ENCODE results near the gene ZNF536. TPM values are rescaled to one million over a fixed set of nuclear protein-coding genes. Genes with fewer than 3 reads are reported as not detected.
"Not testable (repeated sequence)": the region's sequence is repeated elsewhere in the genome, so short reads cannot be mapped to it uniquely, and the experiment has no call there.

Gene ZNF536
- polyA plus RNA-seq, 4 donors, result 2.8 to 3.8 (median 3.1) TPM

DNA sequence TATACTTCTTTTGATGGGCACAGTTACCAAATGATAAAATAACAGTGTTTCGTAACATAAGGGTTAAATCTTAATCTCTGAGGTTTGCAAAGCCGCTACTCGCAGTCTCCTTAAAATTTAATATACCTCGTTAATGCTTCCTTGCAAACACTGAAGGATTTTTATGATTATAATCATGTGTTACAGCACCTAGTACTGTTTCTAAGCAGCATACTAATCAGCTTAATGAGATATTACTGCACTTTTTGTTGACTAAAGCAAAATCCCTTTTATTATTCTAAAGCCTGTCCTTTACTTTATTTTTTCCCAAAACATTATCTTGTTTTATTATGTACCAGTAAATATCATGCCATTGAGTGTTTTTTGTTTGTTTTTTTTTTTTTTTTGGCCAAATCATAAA, 70.5 kb downstream of the ZNF536 start:
- DNase-seq (ENCODE audit: low read depth in 4 of 4, low spot score in 2 of 4), result no peak

GRCh38 chr19:30443531-30444252, 71.5 kb downstream of the ZNF536 start:
- DNase-seq (ENCODE audit: low read depth in 4 of 4, low spot score in 2 of 4), result no peak

GRCh38 chr19:30444253-30444671, 72.1 kb downstream of the ZNF536 start:
- no peak for DNase-seq (ENCODE audit: low read depth in 4 of 4, low spot score in 2 of 4)

DNA sequence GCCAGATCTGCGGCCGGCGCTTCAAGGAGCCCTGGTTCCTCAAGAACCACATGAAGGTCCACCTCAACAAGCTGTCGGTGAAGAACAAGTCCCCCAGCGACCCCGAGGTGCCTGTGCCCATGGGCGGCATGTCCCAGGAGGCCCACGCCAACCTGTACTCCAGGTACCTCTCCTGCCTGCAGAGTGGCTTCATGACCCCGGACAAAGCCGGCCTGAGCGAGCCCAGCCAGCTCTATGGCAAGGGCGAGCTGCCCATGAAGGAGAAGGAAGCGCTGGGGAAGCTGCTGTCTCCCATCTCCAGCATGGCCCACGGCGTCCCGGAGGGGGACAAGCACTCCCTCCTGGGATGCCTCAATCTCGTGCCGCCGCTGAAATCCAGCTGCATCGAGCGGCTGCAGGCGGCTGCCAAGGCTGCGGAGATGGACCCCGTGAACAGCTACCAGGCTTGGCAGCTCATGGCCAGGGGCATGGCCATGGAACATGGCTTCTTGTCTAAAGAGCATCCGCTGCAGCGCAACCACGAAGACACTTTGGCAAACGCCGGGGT, 72.6 kb downstream of the ZNF536 start:
- DNase-seq (ENCODE audit: low read depth in 4 of 4, low spot score in 2 of 4), result no peak

- no peak for DNase-seq (ENCODE audit: low read depth in 4 of 4, low spot score in 2 of 4)
These were observed 73.2 kb downstream of the ZNF536 start for GRCh38 chr19:30445385-30445784.

DNA sequence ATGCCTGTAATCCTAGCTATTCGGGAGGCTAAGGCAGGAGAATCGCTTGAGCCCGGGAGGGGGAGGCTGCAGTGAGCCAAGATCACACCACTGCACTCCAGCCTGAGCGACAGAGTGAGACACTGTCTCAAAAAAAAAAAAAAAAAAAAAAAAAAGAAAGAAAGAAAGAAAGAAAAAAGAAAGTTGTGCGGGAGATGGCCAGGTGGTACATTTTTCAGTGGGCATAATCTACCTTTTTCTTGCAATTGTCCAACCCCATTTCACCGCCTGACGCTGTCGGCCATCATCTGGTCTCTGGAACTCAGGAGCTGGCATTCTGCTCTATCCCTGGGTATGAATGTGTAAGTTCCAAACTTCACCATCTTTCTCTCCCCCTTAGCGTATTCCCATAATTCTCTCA, 73.9 kb downstream of the ZNF536 start:
- DNase-seq (ENCODE audit: low read depth in 4 of 4, low spot score in 2 of 4), result not testable (repeated sequence)

GRCh38 chr19:30446850-30447552, 74.8 kb downstream of the ZNF536 start:
- no peak for DNase-seq (ENCODE audit: low read depth in 4 of 4, low spot score in 2 of 4)

GRCh38 chr19:30447553-30447870, 75.3 kb downstream of the ZNF536 start:
- DNase-seq (ENCODE audit: low read depth in 4 of 4, low spot score in 2 of 4), result no peak

DNA sequence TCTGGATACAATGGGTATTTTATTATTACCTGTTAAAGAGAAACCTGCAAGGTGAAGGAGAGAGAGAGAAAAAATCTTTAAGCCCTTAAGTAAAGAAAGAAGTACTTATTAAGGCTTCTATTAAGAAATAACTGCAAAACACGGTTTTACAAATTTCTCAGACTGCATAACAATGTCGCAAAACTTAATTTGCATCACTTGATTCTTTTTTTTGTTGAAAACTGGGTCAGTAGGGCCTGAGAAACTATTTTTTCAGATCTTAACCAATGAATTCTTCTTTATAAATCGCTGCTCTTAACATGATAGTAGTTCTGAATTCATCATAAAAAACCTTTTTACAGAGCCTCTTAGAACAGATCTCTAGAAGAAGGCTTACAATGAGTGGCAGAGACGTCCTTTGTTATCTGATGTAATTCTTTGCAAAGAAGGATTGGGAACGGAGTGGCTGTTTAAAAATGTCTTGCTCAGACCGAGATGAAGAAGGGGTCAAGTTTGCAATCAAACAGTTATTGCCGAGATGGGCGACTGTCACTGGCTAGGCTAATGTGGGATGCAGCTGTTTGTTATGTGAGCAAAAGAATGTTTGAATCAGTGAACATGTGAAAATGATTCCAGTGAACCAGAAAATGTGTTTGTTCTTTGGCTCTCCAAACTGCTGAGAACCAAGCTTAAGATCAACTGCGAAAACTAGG, 76.3 kb downstream of the ZNF536 start:
- no peak for DNase-seq (ENCODE audit: low read depth in 4 of 4, low spot score in 2 of 4)

DNA sequence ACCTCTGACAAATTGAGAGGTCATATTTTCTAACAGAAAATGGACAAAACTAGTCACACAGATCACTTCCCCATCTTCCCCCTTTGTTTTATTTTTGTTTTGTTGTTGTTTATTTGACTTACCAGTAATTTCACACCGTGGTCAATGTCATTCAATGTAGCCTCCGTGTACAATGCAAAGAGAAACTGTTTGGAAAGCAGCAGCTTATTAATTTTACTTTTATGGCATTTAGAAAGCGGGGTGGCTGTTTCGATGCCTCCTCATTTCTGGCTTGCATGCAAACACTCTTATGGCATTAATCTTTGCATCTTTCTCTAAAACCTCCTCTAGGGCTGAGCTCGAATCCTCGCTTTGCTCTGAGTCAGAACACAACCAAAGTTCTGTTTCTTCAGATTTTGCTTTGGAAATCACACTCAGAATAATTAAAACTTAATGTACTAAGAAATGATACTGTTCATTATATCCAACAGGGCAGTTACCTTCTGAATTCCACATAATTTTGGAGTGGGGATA, 77.0 kb downstream of the ZNF536 start:
- no peak for DNase-seq (ENCODE audit: low read depth in 4 of 4, low spot score in 2 of 4)

GRCh38 chr19:30449673-30450072, 77.5 kb downstream of the ZNF536 start:
- DNase-seq (ENCODE audit: low read depth in 4 of 4, low spot score in 2 of 4), result no peak

- DNase-seq (ENCODE audit: low read depth in 4 of 4, low spot score in 2 of 4), result peak in 2 of 4 donors; percentile 28 to 41
These were observed 77.9 kb downstream of the ZNF536 start for GRCh38 chr19:30450100-30450499.

GRCh38 chr19:30450835-30451321, 78.7 kb downstream of the ZNF536 start:
- DNase-seq (ENCODE audit: low read depth in 4 of 4, low spot score in 2 of 4), result no peak

DNA sequence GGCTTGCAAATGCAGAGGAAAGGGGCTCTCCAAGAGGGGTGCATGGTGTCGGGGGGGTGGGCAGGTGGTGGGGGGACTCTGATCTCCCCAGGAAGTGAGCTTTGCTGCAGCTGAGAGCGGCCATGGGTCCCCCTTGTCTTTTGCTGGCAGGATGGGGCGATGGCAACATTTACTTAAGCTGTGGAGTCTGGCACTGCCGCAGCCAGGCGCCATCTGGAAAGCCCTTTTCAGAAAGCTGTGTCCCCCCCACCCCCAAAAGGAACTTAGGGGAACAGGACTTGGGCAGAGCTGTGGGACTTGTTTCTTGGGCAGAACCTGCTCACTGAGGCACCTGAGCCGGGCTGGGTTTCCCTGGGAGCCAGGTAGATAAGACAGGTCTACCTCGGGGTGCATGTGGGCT, 80.7 kb downstream of the ZNF536 start:
- DNase-seq (ENCODE audit: low read depth in 4 of 4, low spot score in 2 of 4), result no peak

- DNase-seq (ENCODE audit: low read depth in 4 of 4, low spot score in 2 of 4), result no peak
These were observed 81.6 kb downstream of the ZNF536 start for GRCh38 chr19:30453743-30454142.

GRCh38 chr19:30455881-30456280, 83.7 kb downstream of the ZNF536 start:
- no peak for DNase-seq (ENCODE audit: low read depth in 4 of 4, low spot score in 2 of 4)

- DNase-seq (ENCODE audit: low read depth in 4 of 4, low spot score in 2 of 4), result no peak
These were observed 85.3 kb downstream of the ZNF536 start for GRCh38 chr19:30457484-30457883.

- no peak for DNase-seq (ENCODE audit: low read depth in 4 of 4, low spot score in 2 of 4)
These were observed 87.7 kb downstream of the ZNF536 start for GRCh38 chr19:30459859-30460258.

- no peak for DNase-seq (ENCODE audit: low read depth in 4 of 4, low spot score in 2 of 4)
These were observed 92.0 kb downstream of the ZNF536 start for GRCh38 chr19:30464162-30464561.

DNA sequence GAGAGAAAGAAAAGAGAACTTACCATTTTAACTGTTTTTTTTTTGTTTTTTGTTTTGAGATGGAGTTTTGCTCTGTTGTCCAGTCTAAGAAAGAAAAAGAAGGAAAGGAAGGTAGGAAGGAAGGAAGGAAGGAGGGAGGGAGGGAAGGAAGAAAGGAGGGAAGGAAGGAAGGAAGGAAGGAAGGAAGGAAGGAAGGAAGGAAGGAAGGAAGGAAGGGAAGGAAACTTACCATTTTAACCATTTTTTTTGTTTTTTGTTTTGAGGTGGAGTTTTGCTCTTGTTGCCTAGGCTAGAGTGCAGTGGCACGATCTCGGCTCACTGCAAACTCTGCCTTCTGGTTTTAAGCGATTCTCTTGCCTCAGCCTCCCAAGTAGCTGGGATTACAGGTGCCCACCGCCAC, 94.4 kb downstream of the ZNF536 start:
- not testable (repeated sequence) for DNase-seq (ENCODE audit: low read depth in 4 of 4, low spot score in 2 of 4)

DNA sequence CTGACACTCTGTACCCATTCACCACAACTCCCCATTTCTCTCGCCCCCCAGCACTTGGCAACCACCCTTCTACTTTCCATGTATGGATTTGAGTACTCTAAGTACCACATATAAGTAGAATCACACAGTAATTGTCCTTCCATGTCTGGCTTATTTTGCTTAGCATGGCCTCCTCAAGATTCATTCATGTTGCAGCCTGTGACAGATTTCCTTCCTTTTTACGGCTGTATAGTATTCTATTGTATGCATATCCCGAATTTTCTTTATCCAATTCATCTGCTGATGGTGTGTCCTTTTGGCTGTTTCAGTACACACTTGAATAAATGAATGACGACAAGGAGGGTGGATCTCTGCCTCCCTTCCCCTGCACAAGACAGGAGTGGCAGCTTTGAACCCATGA, 95.1 kb downstream of the ZNF536 start:
- no peak for DNase-seq (ENCODE audit: low read depth in 4 of 4, low spot score in 2 of 4)

Measured in left renal cortex interstitium (tissue), 4 donors.